ENCODE data around the gene GZMH.

DNA sequence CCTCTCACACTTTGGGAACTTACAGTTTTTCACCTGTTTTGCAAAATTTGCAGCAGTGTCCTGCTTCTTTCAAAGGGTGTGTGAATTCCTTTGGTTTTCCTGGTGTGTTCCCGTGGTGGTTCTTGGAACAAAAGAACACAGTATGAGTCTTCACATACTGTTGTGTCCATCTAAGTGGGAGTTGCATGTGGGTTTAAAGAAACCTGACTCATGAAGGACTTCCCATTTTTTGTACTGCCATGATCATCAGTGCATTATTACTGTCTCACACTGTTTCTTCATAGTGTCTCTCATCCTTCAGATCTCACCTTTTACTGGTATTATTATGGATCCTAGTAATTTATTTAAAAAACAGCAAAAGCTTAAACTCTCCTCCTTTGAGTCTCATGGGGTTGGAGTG is 3.8 kb upstream of the GZMH start:
- TF ChIP-seq POLR2A (IDR thresholded peaks at IDR 0.05; ENCODE audit: low read depth, low read length) (no peak), POLR2AphosphoS5 (IDR thresholded peaks at IDR 0.05; ENCODE audit: insufficient read depth, low read depth, low read length) (no peak), CTCF (IDR thresholded peaks at IDR 0.05; ENCODE audit: extremely low read depth in 1 of 2, insufficient read depth in 1 of 2, low read depth in 1 of 2, low read length in 2 of 2) (no peak), EZH2 (IDR thresholded peaks at IDR 0.05; ENCODE audit: borderline replicate concordance, low read depth, low read length, severe bottlenecking) (no peak)
